Gastrocnemius medialis (tissue), 4 donors: ENCODE results near the gene MEX3B. TPM values are rescaled to one million over a fixed set of nuclear protein-coding genes. Genes with fewer than 3 reads are reported as not detected.

ENCODE experiments used
- ATAC-seq, 2 donors: fragments of 150-250 bp; one replicate each; pipeline ENCODE4 v1.9.1; 2016
- DNase-seq, 2 donors: peaks; one replicate each; pipeline ENCODE4 v3.0.0-alpha.2; 2019
- H3K27ac ChIP-seq, 4 donors: fragments of 200-600 bp; sonication (generic); 1 replicate in 1 of 4; 2 replicates in 3 of 4; pipeline ENCODE4 v1.5.1; 2016 to 2018; ENCODE audit warnings: mild to moderate bottlenecking in 2 of 4, moderate library complexity in 1 of 4
- H3K27me3 ChIP-seq, 3 donors: fragments of 200-600 bp; sonication (generic) in 2 of 3; 1 replicate in 1 of 3; 2 replicates in 2 of 3; pipeline versions ENCODE4 v1.5.1 to v1.6.0; 2016 to 2019; ENCODE audit warnings: mild to moderate bottlenecking in 1 of 3, moderate library complexity in 1 of 3
- H3K36me3 ChIP-seq, 2 donors: fragments of 200-600 bp; sonication (generic) in 1 of 2; one replicate each; pipeline ENCODE4 v1.5.1; 2017 to 2018
- H3K4me1 ChIP-seq, 2 donors: fragments of 200-600 bp; sonication (generic) in 1 of 2; one replicate each; pipeline ENCODE4 v1.5.1; 2016 to 2017; ENCODE audit warnings: mild to moderate bottlenecking in 2 of 2
- H3K4me3 ChIP-seq, 4 donors: fragments of 200-600 bp; sonication (generic) in 3 of 4; 1 replicate in 1 of 4; 2 replicates in 3 of 4; pipeline ENCODE4 v1.5.1; 2016 to 2019; ENCODE audit warnings: mild to moderate bottlenecking in 2 of 4
- H3K9me3 ChIP-seq, 3 donors: fragments of 200-600 bp; sonication (generic) in 2 of 3; 1 replicate in 1 of 3; 2 replicates in 2 of 3; pipeline ENCODE4 v1.5.1; 2016 to 2019
- POLR2A ChIP-seq, 2 donors: fragments of 450-650 bp; IDR thresholded peaks; one replicate each; pipeline ENCODE4 v1.6.1; 2017; ENCODE audit warnings: antibody characterized with exemption in 2 of 2, mild to moderate bottlenecking in 2 of 2, moderate library complexity in 2 of 2
- in situ Hi-C, 4 donors: fragments of 200-750 bp; cut with MboI; loops; one replicate each; pipeline versions ENCODE4 v1.15.0 to v1.8.0; 2017; ENCODE audit warnings: low sequenced_read_pairs in 4 of 4
- intact Hi-C: fragments of 100-400 bp; cut with DNase I; formaldehyde crosslinking; loops from one replicate; pipeline ENCODE4 v1.15.1; 2023; ENCODE audit warnings: low total_unique reads
- total RNA-seq, 4 donors: library from RNA; depleted of rRNA; stranded (reverse); fragments of >200 nt; gene quantifications; one replicate each; pipeline versions ENCODE4 v1.1.0 to v1.2.3, GENCODE V29; 2016
- TF ChIP-seq, protein P1 (sequence below), 5 experiments: fragments of 450-650 bp in 3 of 5; fragments of 200-600 bp in 2 of 5; sonication (generic) in 2 of 5; IDR thresholded peaks in 4 of 5; conservative IDR thresholded peaks in 1 of 5; 1 replicate in 4 of 5; 2 replicates in 1 of 5; pipeline ENCODE4 v1.5.1; 2016 to 2019; ENCODE audit warnings: antibody characterized with exemption in 5 of 5, mild to moderate bottlenecking in 3 of 5, moderate library complexity in 3 of 5

Gene MEX3B
- total RNA-seq, 4 donors from 2014 or later, result 1.3 to 2.4 (median 1.4) TPM

DNA sequence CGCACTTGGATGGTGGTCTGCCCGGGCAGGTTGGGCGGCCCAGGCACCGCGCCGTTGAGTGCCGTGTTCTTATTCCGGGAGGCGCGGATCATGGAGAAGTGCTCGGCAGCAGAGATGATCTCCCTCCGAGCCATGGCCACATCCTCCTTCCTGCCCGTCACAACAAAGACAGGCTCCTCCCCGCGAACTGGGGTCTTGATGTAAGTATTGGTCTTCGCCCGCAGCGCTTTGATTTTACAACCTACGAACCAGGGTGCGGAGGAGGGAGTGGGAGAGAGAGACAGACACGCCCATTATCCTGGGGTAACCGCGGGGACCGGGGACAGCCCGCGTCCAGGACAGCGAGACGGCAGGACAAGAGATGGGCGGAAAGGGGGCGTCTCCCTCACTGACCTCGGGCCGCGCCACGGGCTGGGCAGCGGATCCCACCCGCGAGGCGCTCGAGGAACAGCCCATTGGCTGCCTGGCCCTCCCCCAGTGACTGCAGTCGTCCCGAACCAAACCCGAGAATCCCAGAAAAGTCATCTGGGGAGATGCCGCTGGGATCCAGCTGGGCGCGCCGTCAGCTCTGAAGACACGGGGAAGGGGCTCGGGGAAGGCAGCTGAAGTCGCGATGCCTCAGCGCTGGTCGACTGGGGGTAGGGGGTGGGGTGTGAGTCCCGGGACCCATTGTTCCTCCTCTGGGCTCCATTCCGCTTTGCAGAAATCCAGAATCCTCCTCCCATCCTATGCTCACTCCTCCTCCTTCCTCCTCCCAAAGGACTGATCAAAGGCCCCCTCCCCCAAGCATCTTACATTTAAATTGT, 1.2 kb downstream of the MEX3B start:
- intact Hi-C loops, result loop anchor here (5.0 to 10.0 kb wide), 4 partner anchors 100 to 1042 kb away; partner anchors contain the start of gene TLNRD1
- Histone ChIP-seq H3K27ac (peak overlapping the region; percentile 92 to 94 (median 92)), H3K4me3 (peak overlapping the region; percentile 76 to 96 (median 85))

DNA sequence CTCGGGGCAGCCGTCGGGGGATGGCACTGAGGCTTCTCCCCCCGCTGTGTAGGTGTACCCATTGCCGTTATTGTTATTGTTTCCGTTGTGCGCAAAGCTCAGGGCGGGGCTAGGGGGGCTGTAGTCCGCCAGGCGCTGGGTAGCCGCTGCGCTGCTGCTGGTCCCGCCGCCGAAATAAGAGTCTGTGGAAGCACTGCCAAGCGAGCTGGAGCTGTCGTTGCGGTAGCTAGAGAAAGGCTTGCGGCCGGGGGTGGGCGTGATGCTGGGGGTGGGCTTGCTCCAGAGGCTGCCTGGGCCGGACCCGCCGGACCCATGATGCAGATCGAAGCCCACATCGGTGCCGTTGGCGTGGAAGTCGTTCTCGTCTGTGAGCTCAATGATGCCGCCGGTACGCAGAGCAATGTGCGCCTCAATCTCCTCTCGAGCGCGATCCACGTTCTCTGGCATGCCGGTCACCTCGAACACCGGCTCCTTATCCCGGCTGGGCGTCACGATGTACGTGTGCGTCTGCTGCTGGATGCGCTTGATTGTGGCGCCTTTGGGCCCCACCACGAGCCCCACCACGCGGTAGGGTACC, 1.9 kb downstream of the MEX3B start:
- in situ Hi-C loops (no loop called here), intact Hi-C loops (loop anchor here (10.0 kb wide), 2 partner anchors 101 to 771 kb away; no protein-coding TSS in a partner anchor)
- ATAC-seq (no peak), DNase-seq (no peak)
- H3K27ac ChIP-seq, result peak overlapping the region in 3 of 4 donors; percentile 92 to 94 (median 92)
- peak overlapping the region; percentile 76 to 96 (median 85) for H3K4me3 ChIP-seq
- H3K9me3 ChIP-seq, result no peaks in the 10 kb centered on the region
- TF ChIP-seq POLR2A (IDR thresholded peaks at IDR 0.05), result no peak
- TF ChIP-seq, protein P1, sequence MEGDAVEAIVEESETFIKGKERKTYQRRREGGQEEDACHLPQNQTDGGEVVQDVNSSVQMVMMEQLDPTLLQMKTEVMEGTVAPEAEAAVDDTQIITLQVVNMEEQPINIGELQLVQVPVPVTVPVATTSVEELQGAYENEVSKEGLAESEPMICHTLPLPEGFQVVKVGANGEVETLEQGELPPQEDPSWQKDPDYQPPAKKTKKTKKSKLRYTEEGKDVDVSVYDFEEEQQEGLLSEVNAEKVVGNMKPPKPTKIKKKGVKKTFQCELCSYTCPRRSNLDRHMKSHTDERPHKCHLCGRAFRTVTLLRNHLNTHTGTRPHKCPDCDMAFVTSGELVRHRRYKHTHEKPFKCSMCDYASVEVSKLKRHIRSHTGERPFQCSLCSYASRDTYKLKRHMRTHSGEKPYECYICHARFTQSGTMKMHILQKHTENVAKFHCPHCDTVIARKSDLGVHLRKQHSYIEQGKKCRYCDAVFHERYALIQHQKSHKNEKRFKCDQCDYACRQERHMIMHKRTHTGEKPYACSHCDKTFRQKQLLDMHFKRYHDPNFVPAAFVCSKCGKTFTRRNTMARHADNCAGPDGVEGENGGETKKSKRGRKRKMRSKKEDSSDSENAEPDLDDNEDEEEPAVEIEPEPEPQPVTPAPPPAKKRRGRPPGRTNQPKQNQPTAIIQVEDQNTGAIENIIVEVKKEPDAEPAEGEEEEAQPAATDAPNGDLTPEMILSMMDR (IDR thresholded peaks at IDR 0.05 in 4 of 5, conservative IDR thresholded peaks at IDR 0.05 in 1 of 5), result no peak
- peaks cover 15 to 20% of the 10 kb centered on the region in 2 donors for H3K4me1 ChIP-seq
- peaks cover 0 to 6% (median 0%) of the 10 kb centered on the region in 3 donors for H3K27me3 ChIP-seq
- no peaks in the 10 kb centered on the region for H3K36me3 ChIP-seq

More for the DNA sequence above, 1.2 kb downstream of the MEX3B start:
- DNase-seq, result peak in 1 of 2 donors; percentile 10
- Histone ChIP-seq H3K9me3 (no peaks in the 10 kb centered on the region), H3K36me3 (no peaks in the 10 kb centered on the region), H3K4me1 (peaks cover 15 to 20% of the 10 kb centered on the region in 2 donors), H3K27me3 (peaks cover 0 to 6% (median 0%) of the 10 kb centered on the region in 3 donors)
- ATAC-seq, result no peak
- no peak for TF ChIP-seq POLR2A (IDR thresholded peaks at IDR 0.05)
- TF ChIP-seq, protein P1 (IDR thresholded peaks at IDR 0.05 in 4 of 5, conservative IDR thresholded peaks at IDR 0.05 in 1 of 5), result no peak
- in situ Hi-C loops, result no loop called here

DNA sequence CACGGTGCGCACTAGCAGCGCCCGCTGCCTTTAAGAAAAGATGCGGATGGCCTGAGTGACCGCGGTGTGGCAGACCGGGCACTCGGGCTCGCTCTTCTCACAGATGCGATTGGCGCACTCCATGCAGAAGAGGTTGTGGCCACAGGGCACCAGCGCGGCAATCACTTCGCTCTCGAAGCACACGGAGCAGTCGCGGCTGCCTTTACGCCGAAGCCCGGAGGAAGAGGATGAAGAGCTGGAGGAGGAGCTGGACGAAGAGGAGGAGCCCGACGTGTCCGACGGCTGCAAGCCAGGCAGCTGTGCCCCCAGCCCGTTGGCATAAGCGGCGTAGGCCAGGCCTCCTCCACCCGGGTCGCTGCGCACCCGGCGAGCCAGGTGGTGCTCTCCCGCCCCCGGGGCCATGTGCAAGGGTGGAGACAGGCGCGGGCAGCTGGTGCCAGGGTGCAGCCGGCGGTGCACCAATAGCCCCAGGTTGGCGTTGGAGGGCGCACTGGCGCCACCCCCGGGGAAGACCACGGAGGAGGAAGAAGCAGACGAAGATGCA, 2.6 kb downstream of the MEX3B start:
- TF ChIP-seq POLR2A (IDR thresholded peaks at IDR 0.05), result no peak
- TF ChIP-seq, protein P1 (IDR thresholded peaks at IDR 0.05 in 4 of 5, conservative IDR thresholded peaks at IDR 0.05 in 1 of 5), result no peak
- H3K27ac ChIP-seq, result no peak overlapping the region
- peaks cover 0 to 6% (median 0%) of the 10 kb centered on the region in 3 donors for H3K27me3 ChIP-seq
- intact Hi-C loops (loop anchor here (10.0 kb wide), 2 partner anchors 102 to 772 kb away; no protein-coding TSS in a partner anchor), in situ Hi-C loops (no loop called here)
- DNase-seq (no peak), ATAC-seq (no peak)
- peaks cover 15 to 20% of the 10 kb centered on the region in 2 donors for H3K4me1 ChIP-seq
- no peaks in the 10 kb centered on the region for H3K9me3 ChIP-seq
- H3K4me3 ChIP-seq, result peak overlapping the region in 1 of 4 donors; percentile 76
- H3K36me3 ChIP-seq, result no peaks in the 10 kb centered on the region

DNA sequence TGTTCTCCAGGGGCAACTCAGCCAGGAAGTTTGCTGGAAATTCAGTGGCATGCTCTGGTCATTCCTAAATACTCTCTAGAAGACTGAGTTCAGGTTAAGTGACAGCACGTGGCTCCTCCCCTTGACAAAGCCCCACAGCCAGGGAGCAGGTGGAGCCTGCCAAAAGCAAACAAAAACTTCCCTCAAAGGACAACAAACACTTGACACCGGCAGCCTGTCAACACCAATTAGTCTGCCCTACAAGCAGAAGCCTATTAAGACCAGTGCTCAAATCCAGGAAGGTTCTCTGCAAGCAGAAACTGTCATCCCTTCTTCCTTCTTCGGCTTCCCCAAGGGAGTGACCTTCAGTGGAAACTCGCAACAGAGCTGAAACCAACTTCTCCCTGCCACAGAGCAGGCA, 5.0 kb downstream of the MEX3B start:
- no peak overlapping the region for H3K4me3 ChIP-seq
- no peak for TF ChIP-seq POLR2A (IDR thresholded peaks at IDR 0.05)
- TF ChIP-seq, protein P1 (IDR thresholded peaks at IDR 0.05 in 4 of 5, conservative IDR thresholded peaks at IDR 0.05 in 1 of 5), result no peak
- in situ Hi-C loops, result no loop called here
- no peak overlapping the region for H3K27ac ChIP-seq
- no peaks in the 10 kb centered on the region for H3K9me3 ChIP-seq
- no peak for ATAC-seq
- H3K27me3 ChIP-seq, result peaks cover 0 to 6% (median 0%) of the 10 kb centered on the region in 3 donors
- intact Hi-C loops, result loop anchor here (10.0 kb wide), 2 partner anchors 104 to 774 kb away; no protein-coding TSS in a partner anchor
- H3K4me1 ChIP-seq, result peaks cover 15 to 20% of the 10 kb centered on the region in 2 donors
- DNase-seq, result no peak
- no peaks in the 10 kb centered on the region for H3K36me3 ChIP-seq
